ENCODE data around the gene CD200R1L. TPM values are rescaled to one million over a fixed set of nuclear protein-coding genes. Genes with fewer than 3 reads are reported as not detected.

The CD200R1L gene
- total RNA-seq, 1 donor from 2014 or later: 0.26 TPM

- Histone ChIP-seq H3K4me3 (ENCODE audit: low read depth, low read length) (no peak overlapping the region), H3K27me3 (ENCODE audit: control insufficient read depth, insufficient read depth, low read length) (no peaks in the 10 kb centered on the region), H3K36me3 (ENCODE audit: control insufficient read depth, insufficient read depth, low read length) (no peaks in the 10 kb centered on the region)
- no peak for FAIRE-seq
- no peak for TF ChIP-seq CTCF (IDR thresholded peaks at IDR 0.05; ENCODE audit: insufficient read depth, low read length, severe bottlenecking)
- DNase-seq (ENCODE audit: low read depth): no peak
Measured at GRCh38 chr3:112786881-112787579, 59.6 kb downstream of the CD200R1L start.

GRCh38 chr3:112786002-112786590 lies 60.6 kb downstream of the CD200R1L start:
- FAIRE-seq (no peak), DNase-seq (ENCODE audit: low read depth) (no peak)
- Histone ChIP-seq H3K4me3 (ENCODE audit: low read depth, low read length) (no peak overlapping the region), H3K36me3 (ENCODE audit: control insufficient read depth, insufficient read depth, low read length) (no peaks in the 10 kb centered on the region), H3K27me3 (ENCODE audit: control insufficient read depth, insufficient read depth, low read length) (no peaks in the 10 kb centered on the region)
- TF ChIP-seq CTCF (IDR thresholded peaks at IDR 0.05; ENCODE audit: insufficient read depth, low read length, severe bottlenecking): no peak

- no peak for DNase-seq (ENCODE audit: low read depth)
- FAIRE-seq: no peak
- no peaks in the 10 kb centered on the region for H3K36me3 ChIP-seq (ENCODE audit: control insufficient read depth, insufficient read depth, low read length)
- no peaks in the 10 kb centered on the region for H3K27me3 ChIP-seq (ENCODE audit: control insufficient read depth, insufficient read depth, low read length)
- no peak for TF ChIP-seq CTCF (IDR thresholded peaks at IDR 0.05; ENCODE audit: insufficient read depth, low read length, severe bottlenecking)
- no peak overlapping the region for H3K4me3 ChIP-seq (ENCODE audit: low read depth, low read length)
Measured at GRCh38 chr3:112785321-112786001, 61.2 kb downstream of the CD200R1L start.

GRCh38 chr3:112782491-112782890 lies 64.2 kb downstream of the CD200R1L start:
- H3K4me3 ChIP-seq (ENCODE audit: low read depth, low read length): no peak overlapping the region
- DNase-seq (ENCODE audit: low read depth) (no peak), FAIRE-seq (no peak)
- no peaks in the 10 kb centered on the region for H3K36me3 ChIP-seq (ENCODE audit: control insufficient read depth, insufficient read depth, low read length)
- no peaks in the 10 kb centered on the region for H3K27me3 ChIP-seq (ENCODE audit: control insufficient read depth, insufficient read depth, low read length)
- no peak for TF ChIP-seq CTCF (IDR thresholded peaks at IDR 0.05; ENCODE audit: insufficient read depth, low read length, severe bottlenecking)

GRCh38 chr3:112781599-112781998 lies 65.1 kb downstream of the CD200R1L start:
- peak; percentile 56 for DNase-seq (ENCODE audit: low read depth)
- H3K27me3 ChIP-seq (ENCODE audit: control insufficient read depth, insufficient read depth, low read length): no peaks in the 10 kb centered on the region
- no peak for TF ChIP-seq CTCF (IDR thresholded peaks at IDR 0.05; ENCODE audit: insufficient read depth, low read length, severe bottlenecking)
- no peaks in the 10 kb centered on the region for H3K36me3 ChIP-seq (ENCODE audit: control insufficient read depth, insufficient read depth, low read length)
- FAIRE-seq: no peak
- H3K4me3 ChIP-seq (ENCODE audit: low read depth, low read length): no peak overlapping the region
